ENCODE results near the gene GDF7.

DNA sequence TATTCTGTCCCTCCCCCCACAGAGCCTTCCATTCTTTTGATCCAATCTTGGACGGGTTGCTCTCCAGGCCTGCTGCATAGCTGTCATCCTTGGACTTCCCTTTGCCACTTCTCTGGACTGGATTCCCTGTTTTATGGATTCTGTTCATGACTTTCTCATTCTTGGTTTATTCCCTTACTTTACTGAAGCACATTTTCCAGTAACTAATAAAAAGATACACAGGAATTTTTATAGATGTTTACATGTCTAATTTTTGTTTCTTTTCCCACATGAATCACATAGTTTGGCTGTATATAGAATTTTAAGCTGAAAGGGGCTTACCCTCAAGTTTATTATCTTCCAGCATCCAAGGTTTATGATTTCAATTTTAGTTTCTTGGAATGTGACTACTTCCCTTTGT, 37.9 kb downstream of the GDF7 start:
- TF ChIP-seq POLR2A (IDR thresholded peaks at IDR 0.05), result no peak
- TF ChIP-seq, protein P1, sequence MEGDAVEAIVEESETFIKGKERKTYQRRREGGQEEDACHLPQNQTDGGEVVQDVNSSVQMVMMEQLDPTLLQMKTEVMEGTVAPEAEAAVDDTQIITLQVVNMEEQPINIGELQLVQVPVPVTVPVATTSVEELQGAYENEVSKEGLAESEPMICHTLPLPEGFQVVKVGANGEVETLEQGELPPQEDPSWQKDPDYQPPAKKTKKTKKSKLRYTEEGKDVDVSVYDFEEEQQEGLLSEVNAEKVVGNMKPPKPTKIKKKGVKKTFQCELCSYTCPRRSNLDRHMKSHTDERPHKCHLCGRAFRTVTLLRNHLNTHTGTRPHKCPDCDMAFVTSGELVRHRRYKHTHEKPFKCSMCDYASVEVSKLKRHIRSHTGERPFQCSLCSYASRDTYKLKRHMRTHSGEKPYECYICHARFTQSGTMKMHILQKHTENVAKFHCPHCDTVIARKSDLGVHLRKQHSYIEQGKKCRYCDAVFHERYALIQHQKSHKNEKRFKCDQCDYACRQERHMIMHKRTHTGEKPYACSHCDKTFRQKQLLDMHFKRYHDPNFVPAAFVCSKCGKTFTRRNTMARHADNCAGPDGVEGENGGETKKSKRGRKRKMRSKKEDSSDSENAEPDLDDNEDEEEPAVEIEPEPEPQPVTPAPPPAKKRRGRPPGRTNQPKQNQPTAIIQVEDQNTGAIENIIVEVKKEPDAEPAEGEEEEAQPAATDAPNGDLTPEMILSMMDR (IDR thresholded peaks at IDR 0.05), result no peak

Data from thyroid gland (tissue), 4 donors.